ENCODE measurements around the gene AURKAIP1.

Gene AURKAIP1

GRCh38 chr1:1348420-1349255 is 26.4 kb downstream of the AURKAIP1 start:
- in situ Hi-C loops (cut with MboI; ENCODE audit: low sequenced_read_pairs): no loop called here

- in situ Hi-C loops (cut with MboI; ENCODE audit: low sequenced_read_pairs): no loop called here
Observed at GRCh38 chr1:1347663-1348419, 27.2 kb downstream of the AURKAIP1 start.

- in situ Hi-C loops (cut with MboI; ENCODE audit: low sequenced_read_pairs): no loop called here
Observed at GRCh38 chr1:1347026-1347595, 27.9 kb downstream of the AURKAIP1 start.

- in situ Hi-C loops (cut with MboI; ENCODE audit: low sequenced_read_pairs): no loop called here
Observed at GRCh38 chr1:1346501-1346890, 28.5 kb downstream of the AURKAIP1 start.

GRCh38 chr1:1345860-1346500 is 29.0 kb downstream of the AURKAIP1 start:
- in situ Hi-C loops (cut with MboI; ENCODE audit: low sequenced_read_pairs): no loop called here

GRCh38 chr1:1345384-1345783 is 29.6 kb downstream of the AURKAIP1 start:
- in situ Hi-C loops (cut with MboI; ENCODE audit: low sequenced_read_pairs): no loop called here

- in situ Hi-C loops (cut with MboI; ENCODE audit: low sequenced_read_pairs): no loop called here
Observed at GRCh38 chr1:1344655-1345361, 30.2 kb downstream of the AURKAIP1 start.

- in situ Hi-C loops (cut with MboI; ENCODE audit: low sequenced_read_pairs): no loop called here
Observed at GRCh38 chr1:1343811-1344421, 31.1 kb downstream of the AURKAIP1 start.

GRCh38 chr1:1342584-1343115 is 32.4 kb downstream of the AURKAIP1 start:
- in situ Hi-C loops (cut with MboI; ENCODE audit: low sequenced_read_pairs): no loop called here

- in situ Hi-C loops (cut with MboI; ENCODE audit: low sequenced_read_pairs): no loop called here
Observed at GRCh38 chr1:1342061-1342562, 32.9 kb downstream of the AURKAIP1 start.

- in situ Hi-C loops (cut with MboI; ENCODE audit: low sequenced_read_pairs): no loop called here
Observed at GRCh38 chr1:1341549-1342021, 33.4 kb downstream of the AURKAIP1 start.

GRCh38 chr1:1340791-1341548 is 34.0 kb downstream of the AURKAIP1 start:
- in situ Hi-C loops (cut with MboI; ENCODE audit: low sequenced_read_pairs): no loop called here

- in situ Hi-C loops (cut with MboI; ENCODE audit: low sequenced_read_pairs): no loop called here
Observed at GRCh38 chr1:1340185-1340584, 34.8 kb downstream of the AURKAIP1 start.

- in situ Hi-C loops (cut with MboI; ENCODE audit: low sequenced_read_pairs): no loop called here
Observed at GRCh38 chr1:1338278-1338677, 36.7 kb downstream of the AURKAIP1 start.

- in situ Hi-C loops (cut with MboI; ENCODE audit: low sequenced_read_pairs): no loop called here
Observed at GRCh38 chr1:1337793-1338147, 37.2 kb downstream of the AURKAIP1 start.

- in situ Hi-C loops (cut with MboI; ENCODE audit: low sequenced_read_pairs): no loop called here
Observed at GRCh38 chr1:1336931-1337792, 37.8 kb downstream of the AURKAIP1 start.

- in situ Hi-C loops (cut with MboI; ENCODE audit: low sequenced_read_pairs): no loop called here
Observed at GRCh38 chr1:1336446-1336845, 38.6 kb downstream of the AURKAIP1 start.

- in situ Hi-C loops (cut with MboI; ENCODE audit: low sequenced_read_pairs): no loop called here
Observed at GRCh38 chr1:1335792-1336248, 39.2 kb downstream of the AURKAIP1 start.

Data from HL-60/S4 treated with retinoic acid at 250 ng/mL for 4 days and 3 days (cell line).